ACC112 (cell line): Measurements from ENCODE around the gene RHCG.

Experiments used
- H2AFZ ChIP-seq: fragments of 200-600 bp; sonication (generic); one replicate; pipeline ENCODE4 v1.6.0; 2017; ENCODE audit warnings: antibody characterized with exemption, low read length; ENCODE audit not compliant: unreplicated experiment
- H3K27ac ChIP-seq: fragments of 200-600 bp; sonication (generic); 2 replicates; pipeline ENCODE4 v1.5.1; 2014; ENCODE audit warnings: low read depth, mild to moderate bottlenecking, antibody characterized with exemption, low read length, moderate library complexity
- H3K27me3 ChIP-seq: fragments of 200-600 bp; sonication (generic); 2 replicates; pipeline ENCODE4 v1.6.1; 2014; ENCODE audit warnings: mild to moderate bottlenecking, antibody characterized with exemption, low read length, moderate library complexity, mixed read lengths; ENCODE audit not compliant: insufficient read depth
- H3K36me3 ChIP-seq: fragments of 200-600 bp; sonication (generic); 2 replicates; pipeline ENCODE4 v1.6.1; 2016; ENCODE audit warnings: mild to moderate bottlenecking, antibody characterized with exemption, low read length, moderate library complexity, mixed read lengths; ENCODE audit not compliant: insufficient read depth
- H3K4me1 ChIP-seq: fragments of 200-600 bp; sonication (generic); one replicate; pipeline ENCODE4 v1.6.1; 2016; ENCODE audit warnings: low read length, mixed read lengths; ENCODE audit not compliant: insufficient read depth, unreplicated experiment, control insufficient read depth
- H3K4me3 ChIP-seq: fragments of 200-600 bp; sonication (generic); 2 replicates; pipeline ENCODE4 v1.5.1; 2014; ENCODE audit warnings: mild to moderate bottlenecking, low read depth, low read length
- H3K79me2 ChIP-seq: fragments of 200-600 bp; sonication (generic); one replicate; pipeline ENCODE4 v1.6.0; 2016; ENCODE audit warnings: low read length; ENCODE audit not compliant: control insufficient read depth, unreplicated experiment, insufficient read depth

Gene RHCG

GRCh38 chr15:89492111-89492641 is 4.2 kb downstream of the RHCG start:
- Histone ChIP-seq H3K79me2 (no peaks in the 10 kb centered on the region), H3K27me3 (peaks cover 23% of the 10 kb centered on the region), H3K36me3 (no peaks in the 10 kb centered on the region), H3K27ac (no peak overlapping the region), H3K4me1 (peaks cover 13% of the 10 kb centered on the region), H3K4me3 (no peak overlapping the region), H2AFZ (no peak overlapping the region)

GRCh38 chr15:89490814-89491315 is 5.5 kb downstream of the RHCG start:
- Histone ChIP-seq H3K4me1 (peaks cover 2% of the 10 kb centered on the region), H2AFZ (no peak overlapping the region), H3K4me3 (no peak overlapping the region), H3K27me3 (peaks cover 31% of the 10 kb centered on the region), H3K79me2 (no peaks in the 10 kb centered on the region), H3K27ac (no peak overlapping the region), H3K36me3 (no peaks in the 10 kb centered on the region)

- Histone ChIP-seq H3K79me2 (no peaks in the 10 kb centered on the region), H3K4me1 (no peaks in the 10 kb centered on the region), H3K36me3 (no peaks in the 10 kb centered on the region), H3K4me3 (no peak overlapping the region), H3K27ac (no peak overlapping the region), H3K27me3 (peaks cover 26% of the 10 kb centered on the region), H2AFZ (no peak overlapping the region)
Observed at GRCh38 chr15:89490081-89490813, 6.1 kb downstream of the RHCG start.

- Histone ChIP-seq H3K27me3 (peaks cover 27% of the 10 kb centered on the region), H3K27ac (no peak overlapping the region), H3K79me2 (no peaks in the 10 kb centered on the region), H3K4me3 (no peak overlapping the region), H2AFZ (no peak overlapping the region), H3K36me3 (no peaks in the 10 kb centered on the region), H3K4me1 (no peaks in the 10 kb centered on the region)
Observed at GRCh38 chr15:89489376-89489775, 7.0 kb downstream of the RHCG start.

GRCh38 chr15:89487791-89488190 is 8.6 kb downstream of the RHCG start:
- no peaks in the 10 kb centered on the region for H3K79me2 ChIP-seq
- H3K4me1 ChIP-seq: no peaks in the 10 kb centered on the region
- no peak overlapping the region for H3K4me3 ChIP-seq
- H3K27ac ChIP-seq: no peak overlapping the region
- H2AFZ ChIP-seq: no peak overlapping the region
- peaks cover 27% of the 10 kb centered on the region for H3K27me3 ChIP-seq
- H3K36me3 ChIP-seq: no peaks in the 10 kb centered on the region

GRCh38 chr15:89486726-89487050 is 9.7 kb downstream of the RHCG start:
- Histone ChIP-seq H3K79me2 (no peaks in the 10 kb centered on the region), H3K27me3 (peaks cover 27% of the 10 kb centered on the region), H3K27ac (no peak overlapping the region), H2AFZ (no peak overlapping the region), H3K4me3 (no peak overlapping the region), H3K36me3 (no peaks in the 10 kb centered on the region), H3K4me1 (no peaks in the 10 kb centered on the region)

GRCh38 chr15:89483079-89483478 is 13.3 kb downstream of the RHCG start:
- H3K4me1 ChIP-seq: no peaks in the 10 kb centered on the region
- H3K36me3 ChIP-seq: no peaks in the 10 kb centered on the region
- no peak overlapping the region for H3K27ac ChIP-seq
- no peak overlapping the region for H2AFZ ChIP-seq
- no peaks in the 10 kb centered on the region for H3K79me2 ChIP-seq
- H3K4me3 ChIP-seq: no peak overlapping the region
- peaks cover 24% of the 10 kb centered on the region for H3K27me3 ChIP-seq

- no peak overlapping the region for H2AFZ ChIP-seq
- no peaks in the 10 kb centered on the region for H3K79me2 ChIP-seq
- no peak overlapping the region for H3K27ac ChIP-seq
- H3K4me3 ChIP-seq: no peak overlapping the region
- H3K4me1 ChIP-seq: no peaks in the 10 kb centered on the region
- no peaks in the 10 kb centered on the region for H3K36me3 ChIP-seq
- peaks cover 23% of the 10 kb centered on the region for H3K27me3 ChIP-seq
Observed at GRCh38 chr15:89482139-89482538, 14.2 kb downstream of the RHCG start.

GRCh38 chr15:89480505-89480904 is 15.9 kb downstream of the RHCG start:
- H3K4me3 ChIP-seq: no peak overlapping the region
- no peaks in the 10 kb centered on the region for H3K79me2 ChIP-seq
- no peaks in the 10 kb centered on the region for H3K4me1 ChIP-seq
- no peak overlapping the region for H3K27ac ChIP-seq
- H2AFZ ChIP-seq: no peak overlapping the region
- peaks cover 28% of the 10 kb centered on the region for H3K27me3 ChIP-seq
- no peaks in the 10 kb centered on the region for H3K36me3 ChIP-seq

- Histone ChIP-seq H2AFZ (no peak overlapping the region), H3K27me3 (peaks cover 31% of the 10 kb centered on the region)
Observed at GRCh38 chr15:89479173-89479572, 17.2 kb downstream of the RHCG start.

More at GRCh38 chr15:89479173-89479572, 17.2 kb downstream of the RHCG start:
- Histone ChIP-seq H3K79me2 (no peaks in the 10 kb centered on the region), H3K27ac (no peak overlapping the region), H3K4me3 (no peak overlapping the region), H3K4me1 (no peaks in the 10 kb centered on the region), H3K36me3 (no peaks in the 10 kb centered on the region)
